ENCODE results near the gene POMGNT2.

POMGNT2 gene

GRCh38 chr3:43093006-43093405, 12.9 kb downstream of the POMGNT2 start:
- no peak for TF ChIP-seq ZNF274 (IDR thresholded peaks at IDR 0.05; ENCODE audit: low read length)
- TF ChIP-seq ZNF274 (tag by site-specific recombination; IDR thresholded peaks at IDR 0.05; ENCODE audit: borderline replicate concordance), result no peak
- no peak for TF ChIP-seq ZNF785 (tag by site-specific recombination; IDR thresholded peaks at IDR 0.05)
- TF ChIP-seq ZNF510 (tag by site-specific recombination; IDR thresholded peaks at IDR 0.05; ENCODE audit: insufficient replicate concordance), result no peak
- TF ChIP-seq REPIN1 (tag by site-specific recombination; IDR thresholded peaks at IDR 0.05; ENCODE audit: low read depth), result no peak
- no peak for TF ChIP-seq ZNF426 (tag by site-specific recombination; IDR thresholded peaks at IDR 0.05)
- no peak for TF ChIP-seq ZNF214 (tag by site-specific recombination; IDR thresholded peaks at IDR 0.05; ENCODE audit: borderline replicate concordance)
- no peak for TF ChIP-seq ZNF335 (tag by site-specific recombination; conservative IDR thresholded peaks at IDR 0.05)
- no peak for TF ChIP-seq KLF17 (tag by site-specific recombination; IDR thresholded peaks at IDR 0.05)
- no peak for TF ChIP-seq HOXC10 (CRISPR knock-in tag; IDR thresholded peaks at IDR 0.05)
- no peak for TF ChIP-seq ZFP3 (tag by site-specific recombination; IDR thresholded peaks at IDR 0.05; ENCODE audit: low read depth)
- TF ChIP-seq ZNF561 (tag by site-specific recombination; IDR thresholded peaks at IDR 0.05; ENCODE audit: borderline replicate concordance), result no peak
- TF ChIP-seq HIC1 (tag by site-specific recombination; IDR thresholded peaks at IDR 0.05), result no peak
- no peak for TF ChIP-seq SALL2 (tag by site-specific recombination; IDR thresholded peaks at IDR 0.05; ENCODE audit: borderline replicate concordance)
- no peak for TF ChIP-seq ZNF202 (tag by site-specific recombination; IDR thresholded peaks at IDR 0.05; ENCODE audit: borderline replicate concordance)
- TF ChIP-seq ZBTB1 (tag by site-specific recombination; IDR thresholded peaks at IDR 0.05), result no peak
- no peak for TF ChIP-seq ZNF26 (tag by site-specific recombination; IDR thresholded peaks at IDR 0.05)
- TF ChIP-seq ZNF37A (tag by site-specific recombination; IDR thresholded peaks at IDR 0.05), result no peak
- no peak for TF ChIP-seq YY2 (tag by site-specific recombination; IDR thresholded peaks at IDR 0.05)
- ChIA-PET CTCF (interaction anchor here (0.7 to 0.9 kb wide), 2 partner anchors 10 to 33 kb away, joined by 3 read pairs; no protein-coding TSS in a partner anchor), POLR2A (interaction anchor here (0.6 kb wide), 1 partner anchor 360 kb away, joined by 6 read pairs; no protein-coding TSS in a partner anchor)
- Histone ChIP-seq H3K4me3 (ENCODE audit: low read depth, low read length) (no peak overlapping the region), H3K36me3 (ENCODE audit: control insufficient read depth in 2 of 2, insufficient read depth in 1 of 2, low read length in 2 of 2) (peaks cover 0 to 3% of the 10 kb centered on the region in 2 experiments; a peak in 1 of 3 replicates), H3K4me1 (ENCODE audit: control insufficient read depth, insufficient read depth, low read length) (no peaks in the 10 kb centered on the region), H3K9me3 (ENCODE audit: control insufficient read depth, insufficient read depth, low read depth, low read length) (no peaks in the 10 kb centered on the region), H3K27ac (ENCODE audit: extremely low read depth, low read depth, low read length) (no peak overlapping the region)

- Histone ChIP-seq H3K36me3 (ENCODE audit: control insufficient read depth in 2 of 2, insufficient read depth in 1 of 2, low read length in 2 of 2) (peaks cover 0 to 3% of the 10 kb centered on the region in 2 experiments; a peak in 1 of 3 replicates), H3K4me1 (ENCODE audit: control insufficient read depth, insufficient read depth, low read length) (no peaks in the 10 kb centered on the region; the same call in 1 of the 2 replicates), H3K9me3 (ENCODE audit: control insufficient read depth, insufficient read depth, low read depth, low read length) (no peaks in the 10 kb centered on the region), H3K27ac (ENCODE audit: extremely low read depth, low read depth, low read length) (no peak overlapping the region), H3K4me3 (ENCODE audit: low read depth, low read length) (no peak overlapping the region)
- CTCF ChIA-PET, result no interaction called here
- TF ChIP-seq ZNF223 (tag by site-specific recombination; IDR thresholded peaks at IDR 0.05) (no peak), ZNF558 (tag by site-specific recombination; IDR thresholded peaks at IDR 0.05) (no peak), ZNF580 (tag by site-specific recombination; IDR thresholded peaks at IDR 0.05) (no peak), PRDM6 (tag by site-specific recombination; IDR thresholded peaks at IDR 0.05) (no peak), ZFP41 (tag by site-specific recombination; IDR thresholded peaks at IDR 0.05; ENCODE audit: borderline replicate concordance) (no peak), ZNF302 (tag by site-specific recombination; IDR thresholded peaks at IDR 0.05; ENCODE audit: low read depth) (no peak), ZNF548 (tag by site-specific recombination; IDR thresholded peaks at IDR 0.05) (no peak), SCRT1 (tag by site-specific recombination; IDR thresholded peaks at IDR 0.05; ENCODE audit: borderline replicate concordance) (no peak), ZNF792 (tag by site-specific recombination; IDR thresholded peaks at IDR 0.05) (no peak), KLF7 (tag by site-specific recombination; IDR thresholded peaks at IDR 0.05; ENCODE audit: borderline replicate concordance) (no peak), ZNF514 (tag by site-specific recombination; IDR thresholded peaks at IDR 0.05) (no peak)
- POLR2A ChIA-PET, result no interaction called here
Observed at GRCh38 chr3:43091481-43091880, 14.4 kb downstream of the POMGNT2 start.
